Measurements from ENCODE around the gene PDGFC.

The PDGFC gene

DNA sequence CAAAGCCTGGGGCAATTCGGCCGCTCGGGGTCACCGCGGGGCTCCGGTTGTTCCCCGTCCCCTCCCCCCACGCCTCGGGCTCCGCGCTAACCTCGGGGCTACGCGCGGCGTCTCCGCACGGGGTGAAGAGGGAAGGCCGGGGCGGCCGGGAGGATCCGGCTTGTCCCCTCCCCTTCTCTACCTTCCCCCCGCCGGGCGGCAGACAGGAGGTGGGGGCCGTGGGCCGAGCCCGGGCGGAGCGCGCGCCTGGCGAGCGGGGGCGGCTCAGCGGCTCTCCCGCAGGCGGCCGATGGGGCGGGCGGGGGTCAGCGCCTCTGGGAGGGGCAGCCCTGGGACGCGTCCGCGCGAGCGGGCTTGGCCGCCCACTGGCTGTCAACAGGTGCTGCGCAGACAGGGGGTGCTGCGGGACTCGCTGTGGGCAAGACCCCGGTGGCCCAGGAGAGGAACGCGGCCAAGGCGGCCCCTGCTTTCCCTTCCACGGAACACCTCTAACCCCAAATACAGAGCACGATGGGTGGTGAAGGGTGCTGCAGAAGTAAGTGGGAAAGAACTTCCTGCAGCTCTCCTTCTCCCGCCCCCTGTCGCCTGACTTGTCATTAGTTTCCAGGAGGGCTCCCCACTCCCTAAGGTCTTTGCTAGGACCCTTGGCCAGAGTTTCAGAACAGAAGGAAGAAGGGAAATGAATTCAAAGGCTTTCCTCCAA, at the start of gene PDGFC:
Gene PDGFC, minus strand, starts transcription at position 124 of the 703 bp plus-strand sequence. CDS start 896 bp downstream, outside the sequence.
- no peak for DNase-seq (ENCODE audit: low read depth in 2 of 2)

DNA sequence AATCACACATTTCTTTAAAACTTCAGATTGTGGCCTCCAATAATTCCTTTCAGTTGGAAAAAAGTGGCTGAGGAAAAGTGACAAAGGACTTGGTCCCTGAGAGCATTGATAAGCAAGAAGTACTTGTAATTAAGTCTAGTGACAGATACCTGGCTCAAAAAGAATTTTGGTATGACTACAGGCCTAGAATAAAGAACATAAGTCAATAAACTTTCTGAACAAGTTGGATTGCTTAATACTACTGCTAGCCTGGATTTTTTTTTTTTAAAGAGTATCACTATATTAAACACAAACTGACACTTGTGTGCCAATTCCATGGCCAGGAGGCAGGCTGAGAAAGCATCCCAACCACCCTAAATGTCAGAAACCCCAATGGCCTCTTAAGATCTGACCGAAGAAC, 49.3 kb upstream of the PDGFC start:
- DNase-seq (ENCODE audit: low read depth in 2 of 2), result no peak

DNA sequence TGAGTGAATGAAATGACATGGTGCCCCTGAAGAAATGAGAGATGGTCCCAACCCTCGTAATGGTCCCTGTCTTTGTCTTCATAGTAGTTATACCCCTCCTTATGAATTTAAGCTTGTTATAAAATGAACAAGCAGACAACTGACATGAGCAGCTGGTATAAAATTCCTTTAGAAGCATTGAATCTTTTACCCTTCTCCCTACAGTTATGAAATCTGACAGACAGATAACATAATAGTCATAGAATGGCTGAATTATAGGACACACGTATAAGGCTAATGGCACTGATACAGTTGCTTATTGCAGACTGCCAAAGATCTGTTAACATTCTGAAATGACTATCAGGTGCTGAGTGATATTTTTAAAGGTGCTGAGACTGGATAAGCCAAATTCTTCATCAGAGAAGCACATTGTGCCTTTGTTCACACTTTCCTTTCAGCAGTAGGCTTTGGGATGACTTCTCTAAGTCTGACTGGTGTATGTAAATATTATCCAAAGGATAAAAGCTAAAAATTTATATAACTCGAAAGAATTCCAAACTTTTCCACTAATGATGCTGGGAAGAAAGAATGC, 47.4 kb upstream of the PDGFC start:
- DNase-seq (ENCODE audit: low read depth in 2 of 2), result no peak

- no peak for DNase-seq (ENCODE audit: low read depth in 2 of 2)
Measured at GRCh38 chr4:157014621-157015591, 43.3 kb upstream of the PDGFC start.

DNA sequence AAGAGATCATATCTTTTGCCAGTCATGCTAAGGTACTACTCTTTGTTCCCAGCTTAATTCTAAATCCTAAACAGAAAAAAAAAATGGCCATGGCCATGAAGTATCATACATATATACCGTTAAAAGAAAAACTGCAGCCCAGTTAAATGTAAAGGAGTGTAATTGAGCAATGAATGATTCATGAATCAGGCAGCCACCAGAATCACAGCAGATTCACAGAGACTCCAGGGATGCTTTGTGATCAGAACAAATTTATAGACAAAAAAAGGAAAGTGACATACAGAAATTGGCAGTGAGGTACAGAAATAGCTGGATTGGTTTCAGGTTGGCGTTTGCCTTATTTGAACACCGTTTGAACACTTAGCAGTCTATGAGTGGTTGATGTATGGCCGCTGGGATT, 42.1 kb upstream of the PDGFC start:
- no peak for DNase-seq (ENCODE audit: low read depth in 2 of 2)

DNA sequence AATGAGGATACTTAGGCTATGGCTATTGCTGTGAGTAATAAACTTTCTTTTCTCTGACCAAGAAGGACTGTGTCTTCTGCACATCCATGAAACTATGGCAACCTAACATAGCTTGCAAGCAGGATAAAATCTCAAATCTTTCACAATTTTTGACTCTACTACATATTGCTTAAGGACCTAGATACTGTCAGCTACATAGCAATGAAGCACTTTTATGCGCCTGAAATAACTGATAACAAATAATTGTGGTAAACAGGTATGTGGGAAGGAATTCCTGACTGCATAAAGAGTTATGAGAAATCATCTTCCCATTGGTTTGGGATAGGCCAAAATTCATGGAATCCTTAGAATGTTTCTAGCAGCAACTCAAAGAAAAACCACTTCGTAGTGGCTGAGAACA, 41.2 kb upstream of the PDGFC start:
- DNase-seq (ENCODE audit: low read depth in 2 of 2), result no peak

DNA sequence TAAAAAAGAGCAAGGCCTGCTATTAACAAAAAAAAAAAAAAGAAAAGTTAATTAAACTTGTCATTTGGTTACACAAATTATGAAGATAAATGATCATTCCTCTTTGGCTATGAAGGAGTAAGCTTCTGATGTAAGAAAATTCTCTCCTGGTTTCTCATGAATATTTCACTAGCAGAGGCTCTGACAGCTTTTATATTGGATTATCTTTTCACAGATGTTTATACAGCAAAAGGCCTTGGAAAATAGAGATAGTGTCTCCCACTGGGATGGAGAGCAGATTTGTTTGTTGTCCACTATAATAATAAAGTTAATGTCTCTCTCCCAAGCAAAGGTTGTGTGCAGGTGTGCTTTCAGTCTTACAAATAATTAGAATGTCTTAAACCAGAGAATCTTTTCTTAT, 40.7 kb upstream of the PDGFC start:
- DNase-seq (ENCODE audit: low read depth in 2 of 2), result no peak

GRCh38 chr4:157010630-157011029, 39.0 kb upstream of the PDGFC start:
- DNase-seq (ENCODE audit: low read depth in 2 of 2), result no peak

DNA sequence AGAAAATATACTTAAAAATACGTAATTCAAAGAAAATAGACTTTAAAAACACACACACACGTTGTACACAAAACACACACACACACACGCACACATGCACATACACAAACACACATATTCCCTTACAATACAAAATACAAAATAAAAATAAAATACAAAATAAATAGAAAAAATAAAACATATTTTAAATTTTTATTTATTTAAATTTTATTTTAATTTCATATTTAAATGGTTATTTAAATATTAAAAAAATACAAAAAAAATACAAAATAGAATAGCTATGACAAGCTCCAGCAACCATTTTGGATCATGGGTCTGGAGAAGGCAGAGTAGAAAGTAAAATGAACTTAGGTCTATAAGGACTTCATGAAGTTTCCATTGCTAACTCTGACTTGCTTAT, 34.2 kb upstream of the PDGFC start:
- no peak for DNase-seq (ENCODE audit: low read depth in 2 of 2)

DNA sequence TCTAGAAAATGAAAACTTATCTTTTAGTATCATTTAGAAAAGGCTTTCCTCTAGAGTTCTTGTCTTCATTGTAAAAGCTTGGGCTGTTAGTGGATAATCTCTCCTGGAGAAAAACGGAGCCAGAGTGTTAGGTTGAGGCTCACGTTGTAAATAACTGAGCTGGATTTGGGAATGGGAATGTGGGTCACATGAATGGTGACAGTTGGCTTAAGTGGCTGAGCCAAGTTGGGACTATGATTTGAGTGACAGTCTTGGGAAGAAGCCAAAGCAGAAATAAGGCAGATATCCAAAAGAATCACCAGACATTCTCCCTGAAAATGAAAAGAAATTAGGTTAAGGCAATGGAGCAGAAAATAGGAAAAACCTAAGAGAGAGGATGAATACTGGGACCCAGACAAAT, 33.6 kb upstream of the PDGFC start:
- DNase-seq (ENCODE audit: low read depth in 2 of 2), result no peak

- no peak for DNase-seq (ENCODE audit: low read depth in 2 of 2)
Measured at GRCh38 chr4:157004279-157005161, 32.9 kb upstream of the PDGFC start.

DNA sequence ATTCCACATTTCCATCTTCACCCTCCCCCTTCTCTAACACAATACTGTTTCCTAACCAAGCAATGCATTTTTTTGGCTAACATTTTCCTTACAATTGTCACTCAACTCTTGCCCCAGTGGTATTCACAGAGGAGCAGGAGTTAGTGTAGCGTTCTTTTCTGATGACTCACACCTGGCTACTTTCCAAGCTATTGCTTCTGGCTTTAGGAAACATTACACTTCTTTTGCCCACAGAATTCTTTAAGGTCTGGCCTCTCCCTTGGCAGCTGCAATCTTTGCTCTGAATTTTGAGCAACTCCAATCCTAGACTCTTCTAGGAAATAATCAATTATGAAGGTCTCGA, 27.5 kb upstream of the PDGFC start:
- no peak for DNase-seq (ENCODE audit: low read depth in 2 of 2)

DNA sequence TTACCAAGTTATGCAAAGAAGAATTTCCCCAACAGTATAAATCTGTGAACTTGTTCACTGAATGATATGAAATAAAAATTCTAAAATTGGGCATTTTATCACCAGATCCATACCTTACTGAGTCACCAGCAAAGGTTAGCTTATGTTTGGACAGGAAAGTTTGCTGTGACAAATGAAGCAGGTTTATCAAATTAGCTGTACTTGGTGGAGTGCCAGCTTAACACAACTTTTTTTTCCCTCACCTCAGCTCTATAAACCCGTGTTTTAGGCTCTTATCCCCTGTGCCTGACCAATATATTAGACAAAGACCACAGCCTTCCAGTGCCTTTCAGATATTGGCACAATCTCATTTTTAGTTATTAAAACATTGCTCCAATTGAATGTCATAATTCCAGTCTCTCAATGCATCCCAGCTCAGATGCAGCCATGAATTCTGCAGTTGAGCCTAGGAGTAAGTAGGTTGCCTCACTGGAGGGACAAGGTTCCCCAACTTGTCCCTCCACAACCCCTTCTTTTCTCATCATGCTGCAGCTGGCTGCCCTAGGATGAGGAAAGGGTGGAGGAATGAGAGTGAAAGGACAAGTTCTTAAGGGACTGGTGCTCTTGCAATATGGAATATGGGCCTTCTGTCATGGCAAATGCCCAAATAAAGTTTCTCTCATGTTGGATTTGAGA, 27.0 kb upstream of the PDGFC start:
- DNase-seq (ENCODE audit: low read depth in 2 of 2), result no peak

- DNase-seq (ENCODE audit: low read depth in 2 of 2), result no peak
Measured at GRCh38 chr4:156992943-156993342, 21.3 kb upstream of the PDGFC start.

DNA sequence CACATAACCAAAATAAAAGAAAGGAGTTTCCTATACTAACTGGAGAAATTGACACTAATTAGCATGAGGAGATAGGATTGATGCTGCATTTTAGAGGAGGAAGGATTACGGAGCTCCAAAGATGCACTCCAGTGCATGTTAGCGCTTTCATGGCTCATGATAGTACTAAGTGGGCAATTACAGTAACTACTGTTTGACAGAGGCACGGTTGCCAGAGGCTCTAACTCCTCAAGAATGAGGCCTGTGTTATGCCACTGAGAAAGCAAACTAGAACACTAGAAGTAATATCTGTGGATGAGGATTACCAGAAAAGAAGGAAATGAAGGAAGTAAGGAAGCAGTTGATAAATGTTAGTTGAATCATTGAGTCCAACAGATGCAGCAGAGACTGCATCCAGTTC, 19.6 kb upstream of the PDGFC start:
- no peak for DNase-seq (ENCODE audit: low read depth in 2 of 2)

DNA sequence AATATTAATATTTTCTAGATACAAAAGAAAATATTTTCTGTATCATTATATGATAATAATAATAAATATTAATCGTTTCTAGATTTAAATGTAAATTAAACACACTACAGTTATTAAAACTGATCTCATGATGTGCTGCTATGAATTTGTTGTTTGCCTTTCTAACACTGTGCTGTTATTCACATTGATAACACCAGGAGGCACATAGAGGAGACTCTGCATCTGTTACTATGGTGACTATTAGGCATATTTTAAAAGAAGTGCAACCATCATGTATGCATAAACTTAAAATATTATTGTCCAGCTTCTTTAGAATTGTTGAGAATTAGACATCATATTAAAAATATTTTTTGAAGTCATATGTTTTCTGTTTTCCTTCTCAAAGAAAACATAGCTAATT, 11.8 kb upstream of the PDGFC start:
- no peak for DNase-seq (ENCODE audit: low read depth in 2 of 2)

- DNase-seq (ENCODE audit: low read depth in 2 of 2), result no peak
Measured at GRCh38 chr4:156981262-156981769, 9.7 kb upstream of the PDGFC start.

DNA sequence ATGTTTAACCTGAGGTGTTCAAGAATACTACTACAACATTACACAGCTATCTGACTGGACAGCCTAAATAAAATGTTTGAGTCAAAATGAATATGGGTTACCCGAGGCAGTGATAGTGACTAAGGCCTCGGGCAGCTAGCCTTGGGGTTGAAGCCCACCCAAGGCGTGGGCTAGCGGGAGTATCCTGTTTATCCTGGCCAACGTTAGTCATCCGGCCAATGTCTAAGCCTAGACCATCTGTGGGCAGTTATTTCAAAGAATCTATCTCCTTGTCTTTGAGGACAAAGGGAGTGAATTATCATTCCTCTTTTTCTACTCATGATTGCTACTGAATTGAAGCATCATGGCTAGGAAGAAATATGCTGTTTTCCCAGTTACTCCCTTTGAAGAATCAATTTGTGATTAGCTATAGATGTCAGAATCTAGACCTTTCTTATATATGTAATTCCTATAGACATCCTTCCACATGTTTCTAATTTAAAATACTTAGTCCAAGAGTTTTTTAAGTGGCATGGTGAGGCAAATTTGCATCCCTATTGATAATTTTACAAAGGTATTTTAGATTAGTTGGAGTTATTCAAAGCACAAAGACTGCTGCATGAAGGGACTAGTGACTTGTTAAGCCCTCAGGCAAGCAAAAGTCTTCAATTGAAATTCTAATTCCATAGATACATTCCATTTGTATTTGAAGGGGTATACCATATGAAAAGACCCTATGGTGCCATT, 6.0 kb upstream of the PDGFC start:
- DNase-seq (ENCODE audit: low read depth in 2 of 2), result no peak

DNA sequence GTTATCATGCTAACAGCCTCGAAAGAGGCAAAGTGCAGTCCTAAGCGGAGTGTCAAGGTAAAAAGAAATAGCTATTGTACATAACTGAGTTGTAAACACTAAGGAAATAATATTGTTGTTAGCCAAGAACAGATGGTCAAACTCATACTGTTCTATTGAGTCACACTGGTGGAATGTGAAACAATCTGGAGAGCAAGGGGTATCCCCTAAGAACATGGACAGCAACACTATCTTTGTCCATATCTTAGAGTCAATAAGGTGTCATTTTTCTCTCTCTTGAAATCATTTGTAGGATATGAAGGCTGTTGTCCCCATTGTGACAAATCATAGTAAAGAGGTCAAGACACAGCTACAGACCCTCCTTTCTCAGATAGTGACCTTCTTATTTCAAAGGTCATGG, 4.5 kb upstream of the PDGFC start:
- DNase-seq (ENCODE audit: low read depth in 2 of 2), result no peak

DNA sequence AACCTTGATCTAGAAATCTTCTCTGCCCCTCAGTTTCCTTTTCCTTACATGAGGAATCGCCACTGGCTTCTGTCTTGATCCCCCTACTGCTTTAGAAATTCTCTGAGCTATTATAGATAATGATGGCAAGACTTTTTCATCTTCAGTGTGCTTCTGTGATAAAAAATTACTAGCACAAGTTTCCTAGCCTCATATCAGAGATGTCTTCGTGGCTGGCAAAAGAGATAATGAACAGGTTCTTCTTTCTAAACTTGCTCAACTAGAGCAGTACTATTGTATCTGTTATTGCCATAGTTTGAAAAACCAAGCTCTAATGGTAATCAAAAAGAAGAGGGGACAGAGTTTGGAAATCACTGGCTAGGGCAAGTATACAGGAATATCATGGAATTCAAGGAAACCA, 4.1 kb upstream of the PDGFC start:
- DNase-seq (ENCODE audit: low read depth in 2 of 2), result no peak
